Ishikawa (cell line): Measurements from ENCODE around the gene RGCC.

Experiments
- CEBPB ChIP-seq: IDR thresholded peaks from 2 replicates; pipeline ENCODE4 v1.6.1; 2012
- EGR1 ChIP-seq: IDR thresholded peaks from 2 replicates; pipeline ENCODE4 v1.6.1; 2012
- EP300 ChIP-seq: IDR thresholded peaks from 2 replicates; pipeline ENCODE4 v1.6.1; 2012; ENCODE audit warnings: borderline replicate concordance
- FOXM1 ChIP-seq: IDR thresholded peaks from 2 replicates; pipeline ENCODE4 v1.6.1; 2012; ENCODE audit warnings: low read depth, borderline replicate concordance
- TAF1 ChIP-seq: IDR thresholded peaks from 2 replicates; pipeline ENCODE4 v1.6.1; 2012; ENCODE audit warnings: low read depth, mild to moderate bottlenecking
- TCF12 ChIP-seq: IDR thresholded peaks from 2 replicates; pipeline ENCODE4 v1.6.1; 2012; ENCODE audit warnings: low read depth
- TF ChIP-seq, protein P1 (sequence below): IDR thresholded peaks from 2 replicates; pipeline ENCODE4 v1.6.1; 2012; ENCODE audit warnings: low read depth, mild to moderate bottlenecking
- TF ChIP-seq, protein P2 (sequence below): IDR thresholded peaks from 2 replicates; pipeline ENCODE4 v1.6.1; 2012
- TF ChIP-seq, protein P3 (sequence below): IDR thresholded peaks from 2 replicates; pipeline ENCODE4 v1.6.1; 2012

DNA sequence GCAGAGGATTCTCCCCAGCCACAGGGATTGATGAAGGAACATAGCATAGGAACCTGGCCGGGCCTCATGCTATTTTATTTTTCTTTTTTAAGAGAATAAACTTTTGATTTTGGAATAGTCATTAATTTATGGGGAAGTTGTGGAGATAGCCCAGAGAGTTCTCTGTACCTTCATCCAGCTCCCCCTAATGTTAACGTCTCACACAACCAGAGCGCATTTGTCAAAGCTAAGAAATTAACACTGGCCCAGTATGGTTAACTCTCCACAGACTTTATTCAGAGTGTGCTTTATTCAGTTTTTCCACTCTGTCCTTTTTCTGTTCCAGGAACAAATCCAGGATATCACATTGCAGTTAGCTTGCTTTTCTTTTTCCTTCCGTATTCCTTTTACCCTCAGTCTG, 59.4 kb downstream of the RGCC start:
- TF ChIP-seq TAF1 (no peak), FOXM1 (no peak), EP300 (no peak), TCF12 (no peak), CEBPB (no peak), EGR1 (no peak)
- TF ChIP-seq, protein P1, sequence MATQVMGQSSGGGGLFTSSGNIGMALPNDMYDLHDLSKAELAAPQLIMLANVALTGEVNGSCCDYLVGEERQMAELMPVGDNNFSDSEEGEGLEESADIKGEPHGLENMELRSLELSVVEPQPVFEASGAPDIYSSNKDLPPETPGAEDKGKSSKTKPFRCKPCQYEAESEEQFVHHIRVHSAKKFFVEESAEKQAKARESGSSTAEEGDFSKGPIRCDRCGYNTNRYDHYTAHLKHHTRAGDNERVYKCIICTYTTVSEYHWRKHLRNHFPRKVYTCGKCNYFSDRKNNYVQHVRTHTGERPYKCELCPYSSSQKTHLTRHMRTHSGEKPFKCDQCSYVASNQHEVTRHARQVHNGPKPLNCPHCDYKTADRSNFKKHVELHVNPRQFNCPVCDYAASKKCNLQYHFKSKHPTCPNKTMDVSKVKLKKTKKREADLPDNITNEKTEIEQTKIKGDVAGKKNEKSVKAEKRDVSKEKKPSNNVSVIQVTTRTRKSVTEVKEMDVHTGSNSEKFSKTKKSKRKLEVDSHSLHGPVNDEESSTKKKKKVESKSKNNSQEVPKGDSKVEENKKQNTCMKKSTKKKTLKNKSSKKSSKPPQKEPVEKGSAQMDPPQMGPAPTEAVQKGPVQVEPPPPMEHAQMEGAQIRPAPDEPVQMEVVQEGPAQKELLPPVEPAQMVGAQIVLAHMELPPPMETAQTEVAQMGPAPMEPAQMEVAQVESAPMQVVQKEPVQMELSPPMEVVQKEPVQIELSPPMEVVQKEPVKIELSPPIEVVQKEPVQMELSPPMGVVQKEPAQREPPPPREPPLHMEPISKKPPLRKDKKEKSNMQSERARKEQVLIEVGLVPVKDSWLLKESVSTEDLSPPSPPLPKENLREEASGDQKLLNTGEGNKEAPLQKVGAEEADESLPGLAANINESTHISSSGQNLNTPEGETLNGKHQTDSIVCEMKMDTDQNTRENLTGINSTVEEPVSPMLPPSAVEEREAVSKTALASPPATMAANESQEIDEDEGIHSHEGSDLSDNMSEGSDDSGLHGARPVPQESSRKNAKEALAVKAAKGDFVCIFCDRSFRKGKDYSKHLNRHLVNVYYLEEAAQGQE, result no peak
- TF ChIP-seq, protein P2, sequence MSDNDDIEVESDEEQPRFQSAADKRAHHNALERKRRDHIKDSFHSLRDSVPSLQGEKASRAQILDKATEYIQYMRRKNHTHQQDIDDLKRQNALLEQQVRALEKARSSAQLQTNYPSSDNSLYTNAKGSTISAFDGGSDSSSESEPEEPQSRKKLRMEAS, result no peak
- TF ChIP-seq, protein P3, sequence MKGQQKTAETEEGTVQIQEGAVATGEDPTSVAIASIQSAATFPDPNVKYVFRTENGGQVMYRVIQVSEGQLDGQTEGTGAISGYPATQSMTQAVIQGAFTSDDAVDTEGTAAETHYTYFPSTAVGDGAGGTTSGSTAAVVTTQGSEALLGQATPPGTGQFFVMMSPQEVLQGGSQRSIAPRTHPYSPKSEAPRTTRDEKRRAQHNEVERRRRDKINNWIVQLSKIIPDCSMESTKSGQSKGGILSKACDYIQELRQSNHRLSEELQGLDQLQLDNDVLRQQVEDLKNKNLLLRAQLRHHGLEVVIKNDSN, result no peak
